HG02678 (cell line): ENCODE results near the gene CNTNAP2.

ENCODE experiments used
- ATAC-seq: cut with Tn5 transposase; IDR thresholded peaks from one replicate; pipeline ENCODE4 v1.9.1; 2021; ENCODE audit warnings: mild to moderate bottlenecking, moderate library complexity; ENCODE audit not compliant: unreplicated experiment

The CNTNAP2 gene

GRCh38 chr7:148153616-148154284, 2037.1 kb downstream of the CNTNAP2 start:
- no peak for ATAC-seq

GRCh38 chr7:148155000-148155399, 2038.4 kb downstream of the CNTNAP2 start:
- no peak for ATAC-seq

GRCh38 chr7:148155826-148156225, 2039.2 kb downstream of the CNTNAP2 start:
- ATAC-seq = no peak

GRCh38 chr7:148156233-148156632, 2039.6 kb downstream of the CNTNAP2 start:
- ATAC-seq = no peak

GRCh38 chr7:148159331-148159730, 2042.7 kb downstream of the CNTNAP2 start:
- ATAC-seq = no peak

- no peak for ATAC-seq
Measured at GRCh38 chr7:148161776-148162175, 2045.2 kb downstream of the CNTNAP2 start.

GRCh38 chr7:148162808-148163207, 2046.2 kb downstream of the CNTNAP2 start:
- no peak for ATAC-seq

GRCh38 chr7:148163246-148163645, 2046.6 kb downstream of the CNTNAP2 start:
- ATAC-seq = no peak

- ATAC-seq = no peak
Measured at GRCh38 chr7:148172920-148173319, 2056.3 kb downstream of the CNTNAP2 start.

- ATAC-seq = no peak
Measured at GRCh38 chr7:148173369-148173768, 2056.8 kb downstream of the CNTNAP2 start.

GRCh38 chr7:148174376-148174775, 2057.8 kb downstream of the CNTNAP2 start:
- ATAC-seq = no peak

GRCh38 chr7:148175512-148175911, 2058.9 kb downstream of the CNTNAP2 start:
- ATAC-seq = no peak

- no peak for ATAC-seq
Measured at GRCh38 chr7:148177972-148178371, 2061.4 kb downstream of the CNTNAP2 start.

- no peak for ATAC-seq
Measured at GRCh38 chr7:148180075-148180474, 2063.5 kb downstream of the CNTNAP2 start.

- ATAC-seq = no peak
Measured at GRCh38 chr7:148182264-148182663, 2065.7 kb downstream of the CNTNAP2 start.

GRCh38 chr7:148185041-148185440, 2068.4 kb downstream of the CNTNAP2 start:
- ATAC-seq = no peak

GRCh38 chr7:148187471-148187870, 2070.9 kb downstream of the CNTNAP2 start:
- no peak for ATAC-seq

GRCh38 chr7:148191391-148192065, 2074.9 kb downstream of the CNTNAP2 start:
- ATAC-seq = no peak

- no peak for ATAC-seq
Measured at GRCh38 chr7:148192491-148192890, 2075.9 kb downstream of the CNTNAP2 start.

GRCh38 chr7:148201992-148202391, 2085.4 kb downstream of the CNTNAP2 start:
- ATAC-seq = no peak

- no peak for ATAC-seq
Measured at GRCh38 chr7:148204639-148205304, 2088.2 kb downstream of the CNTNAP2 start.

- no peak for ATAC-seq
Measured at GRCh38 chr7:148209643-148210190, 2093.1 kb downstream of the CNTNAP2 start.
